ENCODE measurements around the gene BCAS3.

BCAS3 gene

GRCh38 chr17:60720763-60721531, 43.3 kb downstream of the BCAS3 start (continued):
- no peak for TF ChIP-seq CSRNP3 (CRISPR knock-in tag; IDR thresholded peaks at IDR 0.05)
- no peak for TF ChIP-seq CSDC2 (CRISPR knock-in tag; IDR thresholded peaks at IDR 0.05)
- TF ChIP-seq SNAI2 (CRISPR knock-in tag; IDR thresholded peaks at IDR 0.05) = no peak
- no peak for TF ChIP-seq CREB5 (CRISPR knock-in tag; IDR thresholded peaks at IDR 0.05; ENCODE audit: low read depth)
- no peak for TF ChIP-seq RARB (CRISPR knock-in tag; IDR thresholded peaks at IDR 0.05)
- TF ChIP-seq PPARA (CRISPR knock-in tag; IDR thresholded peaks at IDR 0.05; ENCODE audit: borderline replicate concordance) = no peak
- no peak for TF ChIP-seq POU6F1 (CRISPR knock-in tag; IDR thresholded peaks at IDR 0.05; ENCODE audit: borderline replicate concordance, low read depth)
- TF ChIP-seq TCF4 (CRISPR knock-in tag; IDR thresholded peaks at IDR 0.05; ENCODE audit: borderline replicate concordance) = no peak
- TF ChIP-seq OSR1 (CRISPR knock-in tag; IDR thresholded peaks at IDR 0.05) = no peak
- TF ChIP-seq TOX (CRISPR knock-in tag; IDR thresholded peaks at IDR 0.05; ENCODE audit: borderline replicate concordance) = no peak
- TF ChIP-seq ZNF70 (CRISPR knock-in tag; IDR thresholded peaks at IDR 0.05) = no peak
- no peak for TF ChIP-seq ZC3H10 (CRISPR knock-in tag; IDR thresholded peaks at IDR 0.05)

GRCh38 chr17:60724647-60725046, 47.0 kb downstream of the BCAS3 start:
- TF ChIP-seq ZNF565 (CRISPR knock-in tag; conservative IDR thresholded peaks at IDR 0.05; ENCODE audit: low read depth) (no peak), BACH2 (CRISPR knock-in tag; IDR thresholded peaks at IDR 0.05; ENCODE audit: borderline replicate concordance) (no peak), ZC3H10 (CRISPR knock-in tag; IDR thresholded peaks at IDR 0.05) (no peak), RARB (CRISPR knock-in tag; IDR thresholded peaks at IDR 0.05) (no peak), TCF4 (CRISPR knock-in tag; IDR thresholded peaks at IDR 0.05; ENCODE audit: borderline replicate concordance) (no peak)
- ATAC-seq = no peak

DNA sequence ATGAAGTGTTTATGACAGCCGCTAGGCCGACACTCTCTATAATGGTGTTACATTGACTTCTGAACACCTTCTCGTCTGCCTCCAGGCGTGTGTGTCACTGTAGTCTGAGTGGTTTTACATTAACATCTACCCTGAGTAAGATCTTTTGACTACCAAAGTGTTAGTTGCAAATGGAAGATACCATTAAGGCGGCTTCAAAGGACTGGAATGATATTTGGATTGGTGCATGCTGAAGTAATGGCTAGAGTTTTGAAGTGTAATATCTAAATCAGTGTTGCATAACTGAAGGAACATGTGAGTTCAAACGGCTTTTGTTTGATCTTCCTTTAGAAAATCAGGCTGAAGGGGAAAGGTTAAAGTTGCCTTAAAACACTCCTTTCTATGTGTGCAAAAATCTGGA, 52.2 kb downstream of the BCAS3 start:
- TF ChIP-seq TCF4 (CRISPR knock-in tag; IDR thresholded peaks at IDR 0.05; ENCODE audit: borderline replicate concordance) (no peak), GLIS3 (CRISPR knock-in tag; IDR thresholded peaks at IDR 0.05) (no peak), BACH2 (CRISPR knock-in tag; IDR thresholded peaks at IDR 0.05; ENCODE audit: borderline replicate concordance) (no peak), SNAI2 (CRISPR knock-in tag; IDR thresholded peaks at IDR 0.05) (no peak), ESRRG (CRISPR knock-in tag; IDR thresholded peaks at IDR 0.05) (no peak), RARB (CRISPR knock-in tag; IDR thresholded peaks at IDR 0.05) (no peak), ARNTL (CRISPR knock-in tag; IDR thresholded peaks at IDR 0.05; ENCODE audit: borderline replicate concordance, low read depth) (no peak), ZNF70 (CRISPR knock-in tag; IDR thresholded peaks at IDR 0.05) (no peak), ISL1 (CRISPR knock-in tag; IDR thresholded peaks at IDR 0.05) (no peak), ZFP3 (CRISPR knock-in tag; IDR thresholded peaks at IDR 0.05) (no peak), CREB5 (CRISPR knock-in tag; IDR thresholded peaks at IDR 0.05; ENCODE audit: low read depth) (no peak), OSR1 (CRISPR knock-in tag; IDR thresholded peaks at IDR 0.05) (no peak), PPARA (CRISPR knock-in tag; IDR thresholded peaks at IDR 0.05; ENCODE audit: borderline replicate concordance) (no peak), CSRNP3 (CRISPR knock-in tag; IDR thresholded peaks at IDR 0.05) (no peak)
- TF ChIP-seq, protein P1, sequence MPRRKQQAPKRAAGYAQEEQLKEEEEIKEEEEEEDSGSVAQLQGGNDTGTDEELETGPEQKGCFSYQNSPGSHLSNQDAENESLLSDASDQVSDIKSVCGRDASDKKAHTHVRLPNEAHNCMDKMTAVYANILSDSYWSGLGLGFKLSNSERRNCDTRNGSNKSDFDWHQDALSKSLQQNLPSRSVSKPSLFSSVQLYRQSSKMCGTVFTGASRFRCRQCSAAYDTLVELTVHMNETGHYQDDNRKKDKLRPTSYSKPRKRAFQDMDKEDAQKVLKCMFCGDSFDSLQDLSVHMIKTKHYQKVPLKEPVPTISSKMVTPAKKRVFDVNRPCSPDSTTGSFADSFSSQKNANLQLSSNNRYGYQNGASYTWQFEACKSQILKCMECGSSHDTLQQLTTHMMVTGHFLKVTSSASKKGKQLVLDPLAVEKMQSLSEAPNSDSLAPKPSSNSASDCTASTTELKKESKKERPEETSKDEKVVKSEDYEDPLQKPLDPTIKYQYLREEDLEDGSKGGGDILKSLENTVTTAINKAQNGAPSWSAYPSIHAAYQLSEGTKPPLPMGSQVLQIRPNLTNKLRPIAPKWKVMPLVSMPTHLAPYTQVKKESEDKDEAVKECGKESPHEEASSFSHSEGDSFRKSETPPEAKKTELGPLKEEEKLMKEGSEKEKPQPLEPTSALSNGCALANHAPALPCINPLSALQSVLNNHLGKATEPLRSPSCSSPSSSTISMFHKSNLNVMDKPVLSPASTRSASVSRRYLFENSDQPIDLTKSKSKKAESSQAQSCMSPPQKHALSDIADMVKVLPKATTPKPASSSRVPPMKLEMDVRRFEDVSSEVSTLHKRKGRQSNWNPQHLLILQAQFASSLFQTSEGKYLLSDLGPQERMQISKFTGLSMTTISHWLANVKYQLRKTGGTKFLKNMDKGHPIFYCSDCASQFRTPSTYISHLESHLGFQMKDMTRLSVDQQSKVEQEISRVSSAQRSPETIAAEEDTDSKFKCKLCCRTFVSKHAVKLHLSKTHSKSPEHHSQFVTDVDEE (CRISPR knock-in tag; IDR thresholded peaks at IDR 0.05) = no peak
- no peak for ATAC-seq
